GM18861 (cell line): Measurements from ENCODE around the gene MYO7B.

Experiments
- ATAC-seq: cut with Tn5 transposase; IDR thresholded peaks from one replicate; pipeline ENCODE4 v1.9.1; 2021; ENCODE audit not compliant: unreplicated experiment

The MYO7B gene

GRCh38 chr2:127634626-127635379, 99.3 kb downstream of the MYO7B start:
- ATAC-seq, result no peak

GRCh38 chr2:127635380-127636237, 100.1 kb downstream of the MYO7B start:
- no peak for ATAC-seq

GRCh38 chr2:127636248-127637235, 101.1 kb downstream of the MYO7B start:
- ATAC-seq, result no peak

GRCh38 chr2:127637236-127637630, 101.8 kb downstream of the MYO7B start:
- no peak for ATAC-seq

- ATAC-seq, result no peak
Measured at GRCh38 chr2:127637725-127638252, 102.3 kb downstream of the MYO7B start.

- no peak for ATAC-seq
Measured at GRCh38 chr2:127638361-127639110, 103.1 kb downstream of the MYO7B start.

- ATAC-seq, result no peak
Measured at GRCh38 chr2:127639111-127639474, 103.6 kb downstream of the MYO7B start.

- ATAC-seq, result no peak
Measured at GRCh38 chr2:127640082-127641072, 104.9 kb downstream of the MYO7B start.

- no peak for ATAC-seq
Measured at GRCh38 chr2:127641133-127641532, 105.7 kb downstream of the MYO7B start.

GRCh38 chr2:127641846-127642507, 106.5 kb downstream of the MYO7B start:
- no peak for ATAC-seq

GRCh38 chr2:127642706-127643438, 107.4 kb downstream of the MYO7B start:
- no peak for ATAC-seq

- no peak for ATAC-seq
Measured at GRCh38 chr2:127643439-127644065, 108.1 kb downstream of the MYO7B start.

GRCh38 chr2:127644066-127645025, 108.9 kb downstream of the MYO7B start:
- ATAC-seq, result no peak

GRCh38 chr2:127645026-127645394, 109.5 kb downstream of the MYO7B start:
- ATAC-seq, result no peak

- no peak for ATAC-seq
Measured at GRCh38 chr2:127645395-127646291, 110.2 kb downstream of the MYO7B start, which contains the start of gene GPR17. Gene GPR17 (plus strand): TSS chr2:127646153. CDS start chr2:127650736, 4,583 bp downstream.
